MCF 10A (cell line): ENCODE results near the gene DEUP1. TPM values are rescaled to one million over a fixed set of nuclear protein-coding genes. Genes with fewer than 3 reads are reported as not detected.
A peak's percentile ranks its signal among the peaks of the same experiment; 100 is the strongest.

Experiments used
- BruUV-seq: library from RNA; stranded (reverse); fragments of 400-500 nt; replicated peaks from 2 replicates; lab custom pipeline; 2021; lab: Mats Ljungman, UMichigan
- CTCF ChIA-PET: fragments of 300-600 bp; sonication (Branson Sonifier 250); formaldehyde crosslinking; extraction: SDS; loops from one replicate; lab custom pipeline; 2021; ENCODE audit warnings: antibody characterized with exemption, inconsistent platforms; lab: Yijun Ruan, JAX
- POLR2A ChIA-PET: fragments of 300-600, 350-650 bp; sonication (Branson Sonifier 250); formaldehyde crosslinking; extraction: SDS; loops from one replicate; lab custom pipeline; 2020; ENCODE audit warnings: antibody characterized with exemption, inconsistent platforms; lab: Yijun Ruan, JAX
- DNase-seq: peaks from one replicate; pipeline ENCODE4 v3.0.0-alpha.2; 2018; ENCODE audit not compliant: unreplicated experiment
- H3K27ac Mint-ChIP-seq: one replicate; pipeline ENCODE4 v1.8.0; 2022; ENCODE audit warnings: mild to moderate bottlenecking, low read depth, mixed read lengths; ENCODE audit not compliant: unreplicated experiment
- H3K27me3 Mint-ChIP-seq: one replicate; pipeline ENCODE4 v1.8.0; 2022; ENCODE audit warnings: mixed read lengths; ENCODE audit not compliant: insufficient read depth, unreplicated experiment
- H3K36me3 Mint-ChIP-seq: one replicate; pipeline ENCODE4 v1.8.0; 2022; ENCODE audit warnings: mild to moderate bottlenecking, moderate library complexity, mixed read lengths; ENCODE audit not compliant: insufficient read depth, unreplicated experiment
- H3K4me1 Mint-ChIP-seq: one replicate; pipeline ENCODE4 v1.8.0; 2022; ENCODE audit warnings: mixed read lengths; ENCODE audit not compliant: insufficient read depth, unreplicated experiment
- H3K4me3 Mint-ChIP-seq: one replicate; pipeline ENCODE4 v1.8.0; 2022; ENCODE audit warnings: mild to moderate bottlenecking, moderate library complexity, mixed read lengths; ENCODE audit not compliant: unreplicated experiment
- H3K9me3 Mint-ChIP-seq: one replicate; pipeline ENCODE4 v1.8.0; 2022; ENCODE audit warnings: mixed read lengths; ENCODE audit not compliant: unreplicated experiment
- CTCF ChIP-seq: fragments of 200-600 bp; IDR thresholded peaks from one replicate; pipeline ENCODE4 v1.8.0; 2022; ENCODE audit warnings: antibody characterized with exemption, mild to moderate bottlenecking; ENCODE audit not compliant: unreplicated experiment
- intact Hi-C: fragments of 100-400 bp; cut with micrococcal nuclease; formaldehyde crosslinking; loops from 2 replicates; pipeline ENCODE4 v1.14.1; 2022
- total RNA-seq: library from RNA; stranded (reverse); gene quantifications from 2 replicates; pipeline ENCODE4 v1.2.3, GENCODE V29; 2022

DEUP1 gene
- total RNA-seq, 1 experiment from 2014 or later = not detected

DNA sequence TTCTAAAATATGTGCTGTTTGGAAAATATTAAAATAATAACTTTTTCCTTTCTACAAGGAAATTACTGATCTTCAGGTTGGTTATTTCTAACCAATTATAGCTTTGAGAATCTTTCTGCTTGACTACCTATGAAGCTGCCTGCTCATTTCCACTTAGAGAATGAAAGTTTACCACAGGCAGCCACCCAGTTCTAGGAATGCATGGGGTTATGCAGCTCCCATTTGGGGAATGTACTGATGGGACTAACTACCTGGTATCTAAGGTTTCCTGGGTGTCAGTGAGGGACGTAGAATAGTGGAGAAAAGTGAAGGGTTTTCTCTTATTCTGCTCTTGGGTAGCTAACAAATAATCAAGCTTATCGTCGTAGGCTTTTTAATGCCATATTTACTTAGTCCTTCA lies 73.4 kb downstream of the DEUP1 start:
- no TSS peak for BruUV-seq

DNA sequence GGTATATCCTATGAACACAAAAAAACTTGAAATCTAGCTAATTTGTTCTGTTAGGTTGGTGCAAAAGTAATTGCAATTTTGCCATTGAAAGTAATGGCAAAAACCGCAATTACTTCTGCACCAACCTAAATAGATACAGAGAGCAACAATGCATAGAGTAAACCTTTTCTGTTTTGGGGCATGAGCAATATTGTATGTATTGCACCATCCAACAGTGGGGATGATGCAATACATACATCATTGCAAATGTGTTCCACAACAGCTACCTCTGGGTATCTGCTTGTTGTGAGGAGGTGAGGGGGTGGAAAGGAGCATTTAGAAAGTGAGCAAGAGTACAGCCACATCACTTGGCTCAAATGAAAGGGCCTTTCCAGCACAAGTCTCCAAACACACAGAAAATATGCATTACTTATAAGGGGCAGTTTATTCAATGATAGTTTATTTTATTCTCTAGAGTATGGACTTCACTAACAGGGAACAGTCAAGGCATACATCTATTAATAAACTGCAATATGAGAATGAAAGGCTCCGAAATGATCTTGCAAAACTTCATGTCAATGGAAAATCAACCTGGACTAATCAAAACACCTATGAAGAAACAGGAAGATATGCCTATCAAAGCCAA lies 77.3 kb downstream of the DEUP1 start:
- no TSS peak for BruUV-seq
- Mint-ChIP-seq H3K4me1 (no peaks in the 10 kb centered on the region), H3K27me3 (no peaks in the 10 kb centered on the region), H3K9me3 (no peaks in the 10 kb centered on the region), H3K4me3 (no peak overlapping the region), H3K36me3 (peaks cover 4% of the 10 kb centered on the region), H3K27ac (no peak overlapping the region)
- intact Hi-C loops = no loop called here
- DNase-seq = peak; percentile 74
- CTCF ChIA-PET = interaction anchor here (0.6 kb wide), 1 partner anchor 1452 kb away, joined by 3 read pairs; no protein-coding TSS in a partner anchor
- no peak for TF ChIP-seq CTCF
- POLR2A ChIA-PET = interaction anchor here (0.6 kb wide), 1 partner anchor 77 kb away, joined by 3 read pairs; no protein-coding TSS in a partner anchor

More for the DNA sequence above, 73.4 kb downstream of the DEUP1 start:
- POLR2A ChIA-PET = interaction anchor here (0.7 kb wide), 1 partner anchor 78 kb away, joined by 3 read pairs; no protein-coding TSS in a partner anchor
- TF ChIP-seq CTCF = no peak
- H3K27me3 Mint-ChIP-seq = no peaks in the 10 kb centered on the region
- no peak for DNase-seq
- intact Hi-C loops = no loop called here
- no peak overlapping the region for H3K27ac Mint-ChIP-seq
- no peaks in the 10 kb centered on the region for H3K9me3 Mint-ChIP-seq
- no peak overlapping the region for H3K4me3 Mint-ChIP-seq
- H3K36me3 Mint-ChIP-seq = peaks cover 3% of the 10 kb centered on the region
- CTCF ChIA-PET = no interaction called here
- H3K4me1 Mint-ChIP-seq = no peaks in the 10 kb centered on the region

DNA sequence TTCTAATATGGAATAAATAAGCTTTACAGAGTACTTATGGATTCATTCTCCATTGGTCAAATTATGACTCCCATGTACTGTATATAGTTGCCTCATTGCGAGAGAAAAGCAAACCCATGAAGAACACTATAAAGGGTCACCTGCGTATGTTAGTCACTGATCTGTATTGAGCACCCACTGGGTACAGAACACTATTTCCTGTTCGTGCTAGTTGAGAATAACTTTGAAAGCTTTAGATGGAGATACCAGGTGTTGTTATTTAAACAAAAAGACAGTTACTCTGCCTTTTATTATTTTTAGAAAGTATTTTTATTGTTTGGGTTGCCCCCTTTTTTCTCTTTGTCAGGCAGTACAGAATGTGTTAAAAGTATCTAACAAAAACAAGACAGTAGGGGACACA lies 79.9 kb downstream of the DEUP1 start:
- no peak for TF ChIP-seq CTCF

GRCh38 chr11:93411705-93412104 lies 81.2 kb downstream of the DEUP1 start:
- no peaks in the 10 kb centered on the region for H3K27me3 Mint-ChIP-seq
- intact Hi-C loops = no loop called here

More for the DNA sequence above, 79.9 kb downstream of the DEUP1 start:
- H3K27ac Mint-ChIP-seq = no peak overlapping the region
- ChIA-PET CTCF (no interaction called here), POLR2A (no interaction called here)
- no peaks in the 10 kb centered on the region for H3K4me1 Mint-ChIP-seq
- H3K36me3 Mint-ChIP-seq = peaks cover 4% of the 10 kb centered on the region
- no peak overlapping the region for H3K4me3 Mint-ChIP-seq
- BruUV-seq = no TSS peak
- DNase-seq = no peak
- no peaks in the 10 kb centered on the region for H3K27me3 Mint-ChIP-seq
- intact Hi-C loops = no loop called here
- no peaks in the 10 kb centered on the region for H3K9me3 Mint-ChIP-seq

More at GRCh38 chr11:93411705-93412104, 81.2 kb downstream of the DEUP1 start:
- Mint-ChIP-seq H3K27ac (no peak overlapping the region), H3K9me3 (no peaks in the 10 kb centered on the region), H3K4me3 (no peak overlapping the region), H3K36me3 (peaks cover 4% of the 10 kb centered on the region), H3K4me1 (no peaks in the 10 kb centered on the region)
- BruUV-seq = no TSS peak
- POLR2A ChIA-PET = no interaction called here
- no peak for DNase-seq
- CTCF ChIA-PET = no interaction called here
- no peak for TF ChIP-seq CTCF
